Measurements from ENCODE around the gene DHX35.

DNA sequence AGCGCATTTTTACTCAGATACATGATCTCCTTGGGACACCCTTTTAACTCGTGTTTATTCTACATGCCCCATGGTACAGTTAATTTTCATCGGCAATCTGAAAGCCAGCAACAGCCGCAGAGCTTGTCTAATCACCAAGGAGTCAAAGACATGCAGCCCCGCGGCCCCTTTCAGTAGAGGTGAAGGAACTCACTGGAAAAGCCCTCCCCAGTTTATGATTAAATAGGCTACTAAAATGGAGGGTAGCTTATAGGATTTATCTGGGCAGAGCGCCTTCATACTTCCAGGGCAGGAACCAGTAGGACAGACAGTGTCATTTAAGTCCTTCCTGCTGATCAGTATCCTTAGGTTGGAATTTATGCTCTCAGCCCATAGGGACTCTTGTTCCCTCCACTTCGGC is 83.5 kb downstream of the DHX35 start:
- TF ChIP-seq, protein P1, sequence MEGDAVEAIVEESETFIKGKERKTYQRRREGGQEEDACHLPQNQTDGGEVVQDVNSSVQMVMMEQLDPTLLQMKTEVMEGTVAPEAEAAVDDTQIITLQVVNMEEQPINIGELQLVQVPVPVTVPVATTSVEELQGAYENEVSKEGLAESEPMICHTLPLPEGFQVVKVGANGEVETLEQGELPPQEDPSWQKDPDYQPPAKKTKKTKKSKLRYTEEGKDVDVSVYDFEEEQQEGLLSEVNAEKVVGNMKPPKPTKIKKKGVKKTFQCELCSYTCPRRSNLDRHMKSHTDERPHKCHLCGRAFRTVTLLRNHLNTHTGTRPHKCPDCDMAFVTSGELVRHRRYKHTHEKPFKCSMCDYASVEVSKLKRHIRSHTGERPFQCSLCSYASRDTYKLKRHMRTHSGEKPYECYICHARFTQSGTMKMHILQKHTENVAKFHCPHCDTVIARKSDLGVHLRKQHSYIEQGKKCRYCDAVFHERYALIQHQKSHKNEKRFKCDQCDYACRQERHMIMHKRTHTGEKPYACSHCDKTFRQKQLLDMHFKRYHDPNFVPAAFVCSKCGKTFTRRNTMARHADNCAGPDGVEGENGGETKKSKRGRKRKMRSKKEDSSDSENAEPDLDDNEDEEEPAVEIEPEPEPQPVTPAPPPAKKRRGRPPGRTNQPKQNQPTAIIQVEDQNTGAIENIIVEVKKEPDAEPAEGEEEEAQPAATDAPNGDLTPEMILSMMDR (conservative IDR thresholded peaks at IDR 0.05 in 1 of 2, IDR thresholded peaks at IDR 0.05 in 1 of 2; ENCODE audit: extremely low read depth in 1 of 2, insufficient read depth in 1 of 2, low read depth in 1 of 2, low read length in 2 of 2): no peak
- TF ChIP-seq EZH2 (IDR thresholded peaks at IDR 0.05; ENCODE audit: borderline replicate concordance, low read length): no peak
